ENCODE results near the gene SCNN1B.

GRCh38 chr16:23377071-23377931, 75.2 kb downstream of the SCNN1B start:
- no peak for TF ChIP-seq CTCF (IDR thresholded peaks at IDR 0.05 in 8 of 11, conservative IDR thresholded peaks at IDR 0.05 in 3 of 11)
- no peak for TF ChIP-seq POLR2A (IDR thresholded peaks at IDR 0.05)
- no peak for TF ChIP-seq POLR2AphosphoS5 (IDR thresholded peaks at IDR 0.05)

Data from spleen (tissue), 7 donors.